Measurements from ENCODE around the gene INTS7.

- TF ChIP-seq CTCF (IDR thresholded peaks at IDR 0.05) (peak; percentile 63 to 85 (median 82)), POLR2A (IDR thresholded peaks at IDR 0.05) (no peak)
These were observed 35.5 kb upstream of the INTS7 start for GRCh38 chr1:212070720-212071302.
